Amygdala (tissue), 56 donors: ENCODE data around the gene WNT9B.

ENCODE experiments used
- DNase-seq, 56 donors: peaks; one replicate each; lab custom pipeline; 2025; lab: John Stamatoyannopoulos, UW

The WNT9B gene

GRCh38 chr17:46930051-46930450, 78.7 kb downstream of the WNT9B start:
- DNase-seq: no peak

GRCh38 chr17:46931596-46931995, 80.2 kb downstream of the WNT9B start:
- no peak for DNase-seq

GRCh38 chr17:46935658-46936266, 84.4 kb downstream of the WNT9B start:
- DNase-seq: no peak
